AG04450 (cell line): Measurements from ENCODE around the gene LRRC4B. TPM values are rescaled to one million over a fixed set of nuclear protein-coding genes. Genes with fewer than 3 reads are reported as not detected.

Source experiments
- CTCF ChIA-PET: fragments of 300-600, 350-600 bp; formaldehyde crosslinking; extraction: SDS; loops from one replicate; lab custom pipeline; 2022; ENCODE audit warnings: antibody characterized with exemption, inconsistent platforms; lab: Charles Lee
- POLR2A ChIA-PET: fragments of 350-600 bp; formaldehyde crosslinking; extraction: SDS; loops from one replicate; lab custom pipeline; 2021; ENCODE audit warnings: antibody characterized with exemption, inconsistent platforms; lab: Yijun Ruan, JAX
- DNase-seq: peaks from one replicate; pipeline ENCODE4 v3.0.0-alpha.2; 2011; ENCODE audit warnings: low read depth, low spot score
- H3K27ac ChIP-seq: one replicate; pipeline ENCODE4 v1.5.1; 2012; ENCODE audit warnings: low read depth, low read length, control low read depth
- H3K27me3 ChIP-seq: one replicate; pipeline ENCODE4 v1.6.0; 2012; ENCODE audit warnings: low read length; ENCODE audit not compliant: control insufficient read depth, insufficient read depth
- H3K4me3 ChIP-seq: 2 replicates; pipeline ENCODE4 v1.5.1; 2011; ENCODE audit warnings: mild to moderate bottlenecking, low read depth, low read length, control low read depth
- H3K9me3 ChIP-seq: 2 replicates; pipeline ENCODE4 v1.5.1; 2012; ENCODE audit warnings: low read length; ENCODE audit not compliant: control insufficient read depth, insufficient read depth
- CTCF ChIP-seq: IDR thresholded peaks from 2 replicates; pipeline ENCODE4 v1.5.1; 2011; ENCODE audit warnings: low read depth, low read length, control low read depth, inconsistent platforms
- polyA plus RNA-seq: library from polyadenylated mRNA; depleted of rRNA; stranded (reverse); fragments of >200 nt; gene quantifications from 2 replicates; pipeline ENCODE4 v1.2.3, GENCODE V29; 2011

LRRC4B gene
- polyA plus RNA-seq, 1 experiment, result not detected

- DNase-seq, result no peak
- H3K9me3 ChIP-seq, result peaks cover 20% of the 10 kb centered on the region; the same call in 1 of the 2 replicates
- no peak overlapping the region for H3K4me3 ChIP-seq
- ChIA-PET CTCF (no interaction called here), POLR2A (no interaction called here)
- no peak overlapping the region for H3K27ac ChIP-seq
- H3K27me3 ChIP-seq, result no peaks in the 10 kb centered on the region
- TF ChIP-seq CTCF, result no peak
Observed at GRCh38 chr19:50514346-50515167, 53.7 kb downstream of the LRRC4B start.

GRCh38 chr19:50513746-50514345 is 54.4 kb downstream of the LRRC4B start, which contains the start of gene ASPDH:
TSS of gene ASPDH (minus strand) at chr19:50513913. CDS start at chr19:50513823, 90 bp downstream.
- CTCF ChIA-PET, result no interaction called here
- Histone ChIP-seq H3K27me3 (no peaks in the 10 kb centered on the region), H3K4me3 (no peak within 1 kb of the TSS), H3K9me3 (peaks cover 15% of the 10 kb centered on the region; the same call in 1 of the 2 replicates), H3K27ac (no peak within 1 kb of the TSS)
- POLR2A ChIA-PET, result no interaction called here
- no peak for TF ChIP-seq CTCF
- no peak for DNase-seq

- POLR2A ChIA-PET, result no interaction called here
- CTCF ChIA-PET, result interaction anchor here (2.6 kb wide), 1 partner anchor 43 kb away, joined by 12 read pairs; no protein-coding TSS in a partner anchor
- no peaks in the 10 kb centered on the region for H3K27me3 ChIP-seq
- no peak for DNase-seq
- TF ChIP-seq CTCF, result no peak
- no peak overlapping the region for H3K27ac ChIP-seq
- no peak overlapping the region for H3K4me3 ChIP-seq
- H3K9me3 ChIP-seq, result peaks cover 8% of the 10 kb centered on the region; the same call in 1 of the 2 replicates
Observed at GRCh38 chr19:50512999-50513745, 55.1 kb downstream of the LRRC4B start.

GRCh38 chr19:50512112-50512998 is 55.9 kb downstream of the LRRC4B start:
- no peak overlapping the region for H3K27ac ChIP-seq
- ChIA-PET CTCF (interaction anchor here (1.1 to 2.6 kb wide), 2 partner anchors 25 to 44 kb away, joined by 3 to 12 read pairs; no protein-coding TSS in a partner anchor), POLR2A (no interaction called here)
- no peak for TF ChIP-seq CTCF
- H3K4me3 ChIP-seq, result no peak overlapping the region
- H3K27me3 ChIP-seq, result no peaks in the 10 kb centered on the region
- H3K9me3 ChIP-seq, result no peaks in the 10 kb centered on the region; the same call in 1 of the 2 replicates
- no peak for DNase-seq
